Measurements from ENCODE around the gene AFF1.

The AFF1 gene

DNA sequence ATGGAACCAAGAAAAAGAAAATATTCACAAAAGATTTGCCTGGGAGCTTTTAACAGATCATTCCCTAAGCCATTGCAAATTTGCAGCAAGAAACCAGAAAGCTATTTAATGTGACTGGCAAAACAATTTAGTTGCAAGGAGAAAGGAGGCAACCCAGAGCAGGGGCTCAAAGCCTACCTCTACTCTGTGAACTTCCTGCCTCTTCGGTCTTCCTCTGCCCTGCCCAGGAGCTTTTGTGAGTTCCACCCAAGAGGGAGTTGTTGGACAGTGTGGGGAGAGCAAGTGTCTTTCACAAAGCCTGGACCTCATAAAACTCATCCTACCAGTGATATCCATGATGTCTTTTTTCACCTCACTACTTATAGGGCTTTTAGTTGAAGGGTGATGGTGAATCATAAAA lies 107.4 kb downstream of the AFF1 start:
- DNase-seq: no peak

GRCh38 chr4:87042986-87043820 lies 108.4 kb downstream of the AFF1 start:
- DNase-seq: no peak

DNA sequence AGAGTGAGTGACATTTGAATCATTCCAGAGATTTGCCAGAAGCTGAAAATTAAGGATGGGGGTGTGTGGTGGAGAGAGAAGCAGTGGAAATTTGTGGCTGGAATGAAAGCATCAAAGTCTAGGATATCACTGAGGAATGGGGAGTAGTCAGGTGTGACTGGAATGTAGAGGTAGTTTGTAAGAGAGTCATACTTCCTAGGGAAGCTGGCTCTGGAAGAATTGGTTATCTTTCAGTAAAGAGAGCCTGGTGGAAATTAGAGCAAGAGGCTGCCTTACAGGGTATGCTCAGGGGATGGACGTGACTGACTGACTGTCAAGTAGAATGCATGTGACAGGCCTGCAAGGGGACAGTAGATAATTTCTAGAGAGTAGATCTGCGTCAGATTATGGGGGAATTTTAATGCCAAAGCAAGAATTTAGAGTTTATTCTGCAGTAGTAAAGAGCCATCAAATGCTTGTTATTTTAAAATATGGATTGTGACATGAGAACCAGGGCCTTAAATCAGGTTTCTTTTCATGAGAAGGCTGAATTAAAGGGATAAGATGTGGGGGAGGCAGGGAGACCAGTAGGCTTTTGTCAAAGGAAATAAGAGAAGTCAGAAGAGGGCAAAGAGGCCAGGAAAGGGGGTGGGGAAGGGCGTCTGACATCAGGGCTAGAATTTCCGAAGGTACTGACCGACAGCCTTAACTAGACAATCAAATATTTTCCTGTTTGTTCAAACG lies 109.9 kb downstream of the AFF1 start:
- no peak for DNase-seq

DNA sequence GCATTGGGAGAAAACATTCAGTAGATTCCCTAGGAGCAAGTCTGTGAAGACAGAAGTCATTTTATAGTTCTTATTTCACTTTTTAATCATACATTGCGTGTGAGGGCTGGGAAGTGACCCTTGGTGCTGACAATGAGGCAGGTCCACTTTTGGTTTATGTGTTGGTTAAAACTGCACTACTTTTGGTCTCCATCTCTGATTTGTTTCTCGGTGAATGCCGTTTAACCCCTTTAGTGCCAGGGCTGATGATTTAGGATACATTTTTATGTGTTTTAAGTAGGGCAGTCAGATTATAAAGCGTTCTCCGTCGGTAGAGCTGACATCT lies 110.4 kb downstream of the AFF1 start:
- DNase-seq: no peak

DNA sequence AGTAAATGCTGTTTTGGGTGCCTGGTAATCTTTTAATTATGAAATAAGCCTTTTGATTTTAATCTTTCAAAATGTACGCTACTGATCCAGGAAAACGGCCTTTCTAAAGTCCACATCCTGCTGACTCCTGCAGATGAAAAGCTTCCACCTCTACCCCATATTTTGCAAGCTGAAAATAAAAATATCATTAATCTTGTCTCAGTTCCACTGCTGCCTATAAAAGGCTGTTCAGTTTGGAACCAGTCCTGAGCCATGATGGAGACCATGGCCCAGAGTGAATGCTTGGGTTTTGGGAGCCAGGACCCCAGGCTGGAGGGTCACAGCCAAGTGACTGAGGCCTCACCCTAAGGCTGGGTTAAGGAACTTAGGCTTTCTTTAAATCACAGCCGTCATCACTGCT lies 110.8 kb downstream of the AFF1 start:
- DNase-seq: no peak

GRCh38 chr4:87046121-87046551 lies 111.3 kb downstream of the AFF1 start:
- no peak for DNase-seq

DNA sequence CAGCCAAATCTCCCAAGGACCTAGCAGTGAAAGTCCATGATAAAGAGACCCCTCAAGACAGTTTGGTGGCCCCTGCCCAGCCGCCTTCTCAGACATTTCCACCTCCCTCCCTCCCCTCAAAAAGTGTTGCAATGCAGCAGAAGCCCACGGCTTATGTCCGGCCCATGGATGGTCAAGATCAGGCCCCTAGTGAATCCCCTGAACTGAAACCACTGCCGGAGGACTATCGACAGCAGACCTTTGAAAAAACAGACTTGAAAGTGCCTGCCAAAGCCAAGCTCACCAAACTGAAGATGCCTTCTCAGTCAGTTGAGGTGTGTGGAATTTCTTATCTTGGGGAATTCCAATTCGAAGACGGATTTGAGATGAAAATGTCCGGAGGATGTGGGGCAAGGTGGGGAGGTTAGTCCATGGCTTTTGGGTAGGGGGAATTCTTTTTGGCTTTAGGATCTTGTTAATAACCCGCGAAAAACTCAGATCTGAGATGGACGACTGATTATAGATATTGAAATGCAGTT lies 112.5 kb downstream of the AFF1 start:
- no peak for DNase-seq

- no peak for DNase-seq
Observed at GRCh38 chr4:87049508-87049907, 114.7 kb downstream of the AFF1 start.

DNA sequence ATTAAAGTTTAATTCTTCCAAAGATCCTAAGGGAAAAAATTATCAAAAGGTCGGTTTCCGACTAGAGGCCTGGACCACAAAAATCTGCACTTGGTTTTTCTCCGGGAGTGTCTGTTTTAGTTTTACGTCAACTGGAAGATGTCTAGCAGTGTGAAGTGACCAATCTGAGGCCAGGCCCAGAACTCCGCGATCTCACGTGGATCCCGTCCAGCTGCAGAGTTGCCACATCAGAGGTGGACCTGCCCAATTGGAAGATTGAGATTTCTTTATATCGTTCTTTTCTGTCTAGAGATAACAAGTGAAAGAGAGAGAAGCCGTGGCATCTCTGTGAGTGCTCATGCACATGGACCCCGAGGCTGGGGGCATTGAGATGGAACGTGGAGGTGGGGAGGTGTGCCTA lies 115.8 kb downstream of the AFF1 start:
- DNase-seq: no peak

GRCh38 chr4:87051121-87051713 lies 116.4 kb downstream of the AFF1 start:
- no peak for DNase-seq

GRCh38 chr4:87052615-87053014 lies 117.8 kb downstream of the AFF1 start:
- DNase-seq: no peak

DNA sequence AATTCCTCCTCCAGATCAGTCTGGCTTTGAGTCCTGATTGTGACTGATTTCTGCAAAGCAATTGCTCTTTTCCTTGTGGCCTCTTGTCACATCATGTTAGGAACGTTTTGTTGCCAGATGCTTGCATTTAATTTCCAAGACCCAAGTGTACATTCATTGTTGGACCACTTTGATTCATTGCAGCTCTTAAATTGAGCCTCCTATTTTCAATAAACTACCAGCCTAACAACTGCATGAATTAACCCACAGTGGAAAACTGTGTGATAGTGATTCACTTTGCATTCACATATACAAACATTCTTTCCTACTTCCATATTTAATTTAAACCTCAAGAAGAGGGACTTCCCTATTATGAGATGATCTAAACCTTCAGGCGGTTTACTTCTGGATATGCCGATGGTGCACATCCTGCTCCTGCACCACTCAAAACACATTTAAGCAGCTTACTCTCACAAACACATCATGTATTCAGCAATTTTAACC lies 118.4 kb downstream of the AFF1 start:
- no peak for DNase-seq

- no peak for DNase-seq
Observed at GRCh38 chr4:87053802-87054767, 119.3 kb downstream of the AFF1 start.

- DNase-seq: no peak
Observed at GRCh38 chr4:87054900-87055299, 120.1 kb downstream of the AFF1 start.

DNA sequence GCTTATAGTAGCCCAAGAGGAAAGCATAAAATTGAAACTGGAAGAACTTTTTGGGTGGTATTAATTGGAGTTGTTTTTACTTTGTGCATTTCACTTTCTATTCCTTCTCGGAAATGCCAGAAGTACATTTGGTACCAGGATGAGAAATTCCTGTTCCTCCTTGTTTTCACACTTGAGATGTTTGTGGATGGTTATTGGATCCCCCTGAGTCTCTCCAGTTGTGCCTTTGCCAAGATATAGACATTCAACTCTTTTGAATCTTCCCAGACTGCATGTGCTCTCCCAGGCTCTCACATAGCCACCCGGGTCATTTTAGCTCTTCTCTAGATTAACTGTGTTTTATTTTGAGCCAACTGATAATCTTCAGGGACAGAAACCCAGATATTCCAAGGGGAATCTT lies 120.5 kb downstream of the AFF1 start:
- no peak for DNase-seq

DNA sequence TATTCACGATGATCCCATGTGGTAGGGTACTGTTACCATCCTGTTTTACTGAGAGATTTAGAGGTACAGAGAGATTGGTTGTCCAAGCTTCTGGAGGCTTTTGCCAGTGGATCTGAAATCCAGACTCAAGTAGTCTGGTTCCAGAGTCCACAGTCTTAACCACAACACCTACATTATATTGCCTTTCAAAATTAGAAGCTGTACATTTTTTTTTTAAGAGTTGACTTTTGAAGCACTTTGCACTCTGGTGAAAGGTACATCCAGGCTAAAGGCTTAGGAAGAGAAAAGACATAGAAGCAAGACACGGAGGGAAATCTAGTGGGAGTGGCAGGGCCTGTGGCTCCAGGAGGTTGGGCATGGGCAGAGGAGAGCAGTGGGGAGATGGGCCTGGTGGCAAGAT lies 122.1 kb downstream of the AFF1 start:
- no peak for DNase-seq

GRCh38 chr4:87057835-87058355 lies 123.1 kb downstream of the AFF1 start:
- DNase-seq: no peak

DNA sequence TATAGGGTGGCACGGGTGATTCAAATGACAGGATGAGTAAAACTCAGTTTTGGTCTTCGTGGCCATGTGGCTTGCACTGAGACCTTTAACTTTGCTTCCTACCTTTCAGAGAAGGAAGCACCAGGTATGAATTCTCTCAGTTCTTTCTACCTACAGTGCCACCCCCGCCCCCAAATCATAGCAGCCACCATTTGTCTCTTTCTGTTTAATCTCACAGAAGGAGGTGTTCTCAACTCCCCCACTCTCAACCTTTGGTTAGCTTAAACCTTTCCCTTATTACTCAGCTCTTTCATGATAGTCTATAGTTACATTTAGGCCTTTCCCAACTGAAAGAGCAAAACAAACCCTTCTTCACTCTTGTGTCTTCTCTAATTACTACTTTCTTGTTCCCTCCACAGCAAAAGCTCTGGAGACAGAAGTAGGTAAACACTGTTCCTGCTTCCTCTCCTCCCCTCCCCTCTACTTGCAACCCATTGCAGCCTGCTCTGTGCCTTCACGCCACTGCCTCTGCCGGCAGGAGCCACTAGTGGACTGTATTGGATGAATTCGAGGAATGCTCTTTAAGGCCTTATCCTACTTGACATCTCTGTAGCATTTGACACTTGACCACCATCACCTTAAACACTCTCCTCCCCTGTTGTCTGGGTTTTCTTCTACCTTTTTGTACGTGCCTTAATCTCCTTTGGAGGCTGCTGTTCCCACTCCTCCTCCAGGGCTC lies 123.7 kb downstream of the AFF1 start:
- DNase-seq: no peak

DNA sequence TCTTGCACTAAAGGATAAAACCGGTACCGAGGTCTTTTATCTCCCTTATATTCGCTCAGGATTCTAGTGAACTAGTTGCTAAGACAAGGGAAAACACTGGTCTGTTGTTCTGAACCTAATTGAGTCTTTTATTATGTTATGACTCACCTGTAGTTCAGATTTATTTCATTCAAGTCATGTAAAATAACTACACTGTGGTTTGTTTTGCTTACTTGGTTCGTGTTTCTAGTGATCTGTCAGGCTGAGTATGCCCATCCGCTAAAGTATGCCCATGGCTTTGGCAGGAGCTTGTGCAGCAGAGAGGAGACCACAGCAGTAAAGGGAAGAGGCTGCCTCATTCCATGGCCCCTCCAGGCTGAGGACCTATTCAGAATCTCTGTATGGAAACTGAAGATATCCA lies 126.1 kb downstream of the AFF1 start:
- no peak for DNase-seq

DNA sequence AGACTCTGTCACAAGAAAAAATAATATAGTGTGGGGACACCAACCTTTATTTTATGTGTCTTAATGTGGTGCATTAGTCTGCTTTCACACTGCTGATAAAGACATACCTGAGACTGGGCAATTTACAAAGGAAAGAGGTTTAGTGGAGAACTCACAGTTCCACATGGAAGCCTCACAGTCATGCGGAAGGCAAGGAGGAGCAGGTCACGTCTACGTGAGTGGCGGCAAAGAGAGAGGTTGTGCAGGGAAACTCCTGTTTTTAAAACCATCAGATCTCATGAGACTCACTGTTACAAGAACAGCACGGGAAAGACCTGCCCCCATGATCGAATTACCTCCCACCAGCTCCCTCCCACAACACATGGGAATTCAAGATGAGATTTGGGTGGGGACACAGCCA lies 130.2 kb downstream of the AFF1 start:
- no peak for DNase-seq

DNA sequence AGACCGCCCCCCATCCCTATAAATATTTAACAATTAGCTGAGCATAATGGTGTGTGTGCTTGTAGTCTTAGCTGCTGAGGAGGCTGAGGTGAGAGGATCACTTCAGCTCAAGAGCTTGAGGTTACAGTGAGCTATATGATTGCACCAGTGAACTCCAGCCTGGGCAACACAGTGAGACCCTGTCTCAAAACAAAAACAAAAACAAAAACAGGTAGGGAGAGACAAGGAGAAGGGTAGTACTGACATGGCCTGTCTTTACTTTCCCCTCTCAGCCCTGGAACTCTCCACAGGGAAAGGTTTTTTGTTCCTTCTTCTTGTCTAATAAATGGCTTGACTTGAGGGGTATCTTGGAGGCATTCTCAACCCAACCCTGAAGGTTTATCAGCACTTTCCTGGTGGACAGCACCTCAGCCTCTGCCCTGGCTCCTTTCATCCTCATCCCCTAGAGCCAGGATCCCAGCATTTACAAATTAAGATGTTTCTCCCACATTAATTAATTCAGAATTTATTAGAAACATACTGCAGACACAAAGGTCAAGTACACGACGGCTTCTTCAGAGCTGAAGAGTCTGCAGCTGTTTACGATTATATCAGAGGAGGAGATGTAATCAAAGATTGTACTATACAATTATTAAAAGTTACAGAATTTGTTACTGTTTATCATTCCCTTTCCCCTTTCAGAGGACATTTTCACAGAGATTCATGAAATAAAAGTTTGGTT lies 131.8 kb downstream of the AFF1 start:
- no peak for DNase-seq
